ENCODE results near the gene TNFAIP2.

TNFAIP2 gene

GRCh38 chr14:103121121-103121845, 2.0 kb upstream of the TNFAIP2 start:
- no peak for DNase-seq (ENCODE audit: low read depth in 3 of 3, low spot score in 1 of 3)

- no peak for DNase-seq (ENCODE audit: low read depth in 3 of 3, low spot score in 1 of 3)
These were observed 1.2 kb upstream of the TNFAIP2 start for GRCh38 chr14:103121846-103122584.

GRCh38 chr14:103122585-103122946, 695 bp upstream of the TNFAIP2 start:
- DNase-seq (ENCODE audit: low read depth in 3 of 3, low spot score in 1 of 3): no peak

GRCh38 chr14:103123634-103124500, 606 bp downstream of the TNFAIP2 start:
- no peak for DNase-seq (ENCODE audit: low read depth in 3 of 3, low spot score in 1 of 3)

GRCh38 chr14:103124501-103125001, 1.3 kb downstream of the TNFAIP2 start:
- DNase-seq (ENCODE audit: low read depth in 3 of 3, low spot score in 1 of 3): no peak

- DNase-seq (ENCODE audit: low read depth in 3 of 3, low spot score in 1 of 3): no peak
These were observed 2.1 kb downstream of the TNFAIP2 start for GRCh38 chr14:103125098-103126070.

- no peak for DNase-seq (ENCODE audit: low read depth in 3 of 3, low spot score in 1 of 3)
These were observed 3.0 kb downstream of the TNFAIP2 start for GRCh38 chr14:103126088-103126872.

- DNase-seq (ENCODE audit: low read depth in 3 of 3, low spot score in 1 of 3): no peak
These were observed 3.6 kb downstream of the TNFAIP2 start for GRCh38 chr14:103126873-103127304.

GRCh38 chr14:103127356-103127755, 4.1 kb downstream of the TNFAIP2 start:
- DNase-seq (ENCODE audit: low read depth in 3 of 3, low spot score in 1 of 3): no peak

GRCh38 chr14:103127861-103128598, 4.8 kb downstream of the TNFAIP2 start:
- DNase-seq (ENCODE audit: low read depth in 3 of 3, low spot score in 1 of 3): no peak

GRCh38 chr14:103128631-103129300, 5.5 kb downstream of the TNFAIP2 start:
- DNase-seq (ENCODE audit: low read depth in 3 of 3, low spot score in 1 of 3): no peak

GRCh38 chr14:103129301-103130016, 6.2 kb downstream of the TNFAIP2 start:
- no peak for DNase-seq (ENCODE audit: low read depth in 3 of 3, low spot score in 1 of 3)

GRCh38 chr14:103130017-103130764, 6.9 kb downstream of the TNFAIP2 start:
- DNase-seq (ENCODE audit: low read depth in 3 of 3, low spot score in 1 of 3): no peak

GRCh38 chr14:103130965-103131364, 7.7 kb downstream of the TNFAIP2 start:
- no peak for DNase-seq (ENCODE audit: low read depth in 3 of 3, low spot score in 1 of 3)

GRCh38 chr14:103131580-103131979, 8.3 kb downstream of the TNFAIP2 start:
- DNase-seq (ENCODE audit: low read depth in 3 of 3, low spot score in 1 of 3): no peak

GRCh38 chr14:103132381-103133209, 9.3 kb downstream of the TNFAIP2 start:
- DNase-seq (ENCODE audit: low read depth in 3 of 3, low spot score in 1 of 3): no peak
